K562 (cell line): ENCODE data around the gene ABCF2. TPM values are rescaled to one million over a fixed set of nuclear protein-coding genes. Genes with fewer than 3 reads are reported as not detected.
A peak's percentile ranks its signal among the peaks of the same experiment; 100 is the strongest.

ENCODE experiments used
- ATAC-seq: fragments of 200-7000 bp; cut with Tn5 transposase; 3 replicates; pipeline ENCODE4 v1.9.1; 2020; ENCODE audit warnings: moderate library complexity
- BruUV-seq: library from RNA; stranded (reverse); fragments of 400-500 nt; replicated peaks from 2 replicates; lab custom pipeline; 2021; lab: Mats Ljungman, UMichigan
- CTCF ChIA-PET: fragments of 300-600 bp; formaldehyde crosslinking; extraction: SDS; loops from one replicate; lab custom pipeline; 2021; ENCODE audit warnings: low intra/inter-chr PET ratio; lab: Yijun Ruan, JAX
- POLR2A ChIA-PET: fragments of 300-600, 350-650 bp; sonication (Branson Sonifier 250); formaldehyde crosslinking; extraction: SDS; loops from one replicate; lab custom pipeline; 2021; ENCODE audit warnings: antibody characterized with exemption, inconsistent platforms; lab: Yijun Ruan, JAX
- DNase-seq, 4 experiments: peaks; one replicate each; pipeline versions ENCODE4 v3.0.0 to v3.0.0-alpha.2; 2011 to 2018; ENCODE audit warnings: low spot score in 3 of 4, mixed read lengths in 3 of 4; ENCODE audit errors: extremely low read depth in 1 of 4
- FAIRE-seq: peaks from 2 replicates; lab custom pipeline; 2011; peaks lifted over from hg19 to GRCh38; lab: Jason Lieb, UNC
- H2AFZ ChIP-seq: 2 replicates; pipeline ENCODE4 v1.6.0; 2011; ENCODE audit warnings: low read depth, low read length, control low read depth, inconsistent platforms
- H3K27ac ChIP-seq: fragments of 200-600 bp; 3 replicates; pipeline ENCODE4 v1.8.0; 2011; ENCODE audit warnings: low read depth, mild to moderate bottlenecking, control low read depth, inconsistent platforms, low read length, moderate library complexity, mixed read lengths; ENCODE audit errors: extremely low read depth
- H3K27me3 ChIP-seq, 2 experiments: fragments of 300-600 bp in 1 of 2; 2 replicates in 1 of 2; 3 replicates in 1 of 2; pipeline versions ENCODE4 v1.6.0 to v1.8.0; 2011; ENCODE audit warnings: inconsistent platforms in 2 of 2, low read length in 2 of 2, mild to moderate bottlenecking in 1 of 2, mixed read lengths in 1 of 2, moderate library complexity in 1 of 2; ENCODE audit not compliant: control insufficient read depth in 2 of 2, insufficient read depth in 2 of 2
- H3K36me3 ChIP-seq: fragments of 300-600 bp; 3 replicates; pipeline ENCODE4 v1.8.0; 2011; ENCODE audit warnings: mild to moderate bottlenecking, low read length, inconsistent platforms; ENCODE audit not compliant: control insufficient read depth, insufficient read depth
- H3K4me1 ChIP-seq, 2 experiments: fragments of 200-600 bp in 1 of 2; replicated peaks in 1 of 2; 2 replicates in 1 of 2; 3 replicates in 1 of 2; pipeline versions ENCODE4 v1.5.1 to v1.8.0; 2011; ENCODE audit warnings: inconsistent platforms in 2 of 2, low read length in 2 of 2, mild to moderate bottlenecking in 1 of 2, mixed read lengths in 1 of 2, moderate library complexity in 1 of 2; ENCODE audit not compliant: control insufficient read depth in 2 of 2, insufficient read depth in 2 of 2
- H3K4me2 ChIP-seq: 2 replicates; pipeline ENCODE4 v1.6.1; 2011; ENCODE audit warnings: low read length, control low read depth, inconsistent platforms, mixed read lengths; ENCODE audit not compliant: insufficient read depth
- H3K4me3 ChIP-seq: fragments of 200-600 bp; sonication (generic), shearing (Covaris generic); 2 replicates; pipeline ENCODE4 v1.5.1; 2016; ENCODE audit warnings: control low read depth, inconsistent platforms
- H3K79me2 ChIP-seq: fragments of 200-600 bp; 3 replicates; pipeline ENCODE4 v1.8.0; 2011; ENCODE audit warnings: low read length, inconsistent platforms; ENCODE audit not compliant: control insufficient read depth, insufficient read depth
- H3K9ac ChIP-seq, 2 experiments: 2 replicates each; pipeline versions ENCODE4 v1.6.0 to v1.6.1; 2011; ENCODE audit warnings: low read depth in 2 of 2, low read length in 2 of 2, control low read depth in 1 of 2, inconsistent platforms in 1 of 2, mild to moderate bottlenecking in 1 of 2, mixed read lengths in 1 of 2; ENCODE audit not compliant: insufficient read depth in 1 of 2
- H3K9me1 ChIP-seq: one replicate; pipeline ENCODE4 v1.6.0; 2011; ENCODE audit warnings: inconsistent platforms, mild to moderate bottlenecking, low read length, moderate library complexity; ENCODE audit not compliant: control insufficient read depth, insufficient read depth
- H3K9me3 ChIP-seq: replicated peaks from 2 replicates; pipeline ENCODE4 v1.5.1; 2011; ENCODE audit warnings: low read depth, low read length, inconsistent platforms; ENCODE audit not compliant: control insufficient read depth, insufficient read depth
- H4K20me1 ChIP-seq: replicated peaks from 2 replicates; pipeline ENCODE4 v1.6.1; 2011; ENCODE audit warnings: low read length, inconsistent platforms, mixed read lengths; ENCODE audit not compliant: control insufficient read depth, insufficient read depth
- CBFB ChIP-seq: sonication (generic); formaldehyde crosslinking; IDR thresholded peaks from 2 replicates; pipeline ENCODE4 v1.4.0; 2020; ENCODE audit warnings: mild to moderate bottlenecking, missing genetic modification reagents
- HNRNPUL1 ChIP-seq: fragments of 200-400 bp; formaldehyde crosslinking; IDR thresholded peaks from 2 replicates; pipeline ENCODE4 v1.6.1; 2017; ENCODE audit warnings: low read length
- MAZ ChIP-seq, 2 experiments: fragments of 450-650 bp in 1 of 2; sonication (generic) in 1 of 2; formaldehyde crosslinking; IDR thresholded peaks in 1 of 2; conservative IDR thresholded peaks in 1 of 2; 2 replicates each; pipeline versions ENCODE4 v1.4.0 to v1.5.0; 2020; ENCODE audit warnings: mild to moderate bottlenecking in 1 of 2, missing genetic modification reagents in 1 of 2
- NCOA1 ChIP-seq: fragments of 450-650 bp; IDR thresholded peaks from 2 replicates; pipeline ENCODE4 v1.6.1; 2016; ENCODE audit warnings: low read depth
- RFX1 ChIP-seq: fragments of 450-650 bp; IDR thresholded peaks from 2 replicates; pipeline ENCODE4 v1.6.1; 2016; ENCODE audit warnings: mild to moderate bottlenecking, moderate library complexity
- ZNF263 ChIP-seq: sonication (generic); formaldehyde crosslinking; IDR thresholded peaks from 2 replicates; pipeline ENCODE4 v1.8.0; 2022; ENCODE audit warnings: mild to moderate bottlenecking, missing genetic modification reagents, borderline replicate concordance
- ZNF431 ChIP-seq: sonication (generic); formaldehyde crosslinking; IDR thresholded peaks from 2 replicates; pipeline ENCODE4 v1.8.0; 2022; ENCODE audit warnings: mild to moderate bottlenecking, missing genetic modification reagents
- WGBS: fragments of 100-300 bp; shearing (Covaris generic); methylation state at CpG from one replicate; pipeline ENCODE4 v1.1.6; 2016; ENCODE audit warnings: low coverage, mixed read lengths; ENCODE audit not compliant: insufficient coverage; ENCODE audit errors: missing lambda C conversion rate; 5-methylcytosine and 5-hydroxymethylcytosine counted together
- in situ Hi-C: fragments of 300-500 bp; cut with MboI; formaldehyde crosslinking; loops from 4 replicates; pipeline ENCODE4 v1.15.0; 2018; ENCODE audit warnings: inconsistent platforms, mixed read lengths
- intact Hi-C: fragments of 100-400 bp; cut with micrococcal nuclease; formaldehyde crosslinking; loops from 2 replicates; pipeline ENCODE4 v1.14.2; 2022
- polyA plus RNA-seq, 8 experiments: library from polyadenylated mRNA; depleted of rRNA in 4 of 8; stranded (reverse) in 5 of 8; unstranded in 3 of 8; fragments of >200 nt; fragmentation: Nextera tagmentation in 2 of 8; fragmentation: Illumina TruSeq in 1 of 8; extraction: Ambion mirVana in 2 of 8; extraction: Trizol in 1 of 8; gene quantifications; 2 replicates each; pipeline versions ENCODE4 v1.2.1 to v1.2.3, GENCODE V29; 2011 to 2014; ENCODE audit warnings: inconsistent platforms in 1 of 8, missing spikeins in 1 of 8
- total RNA-seq, 7 experiments: library from RNA; depleted of rRNA in 6 of 7; stranded (reverse); fragments of >200 nt in 6 of 7; fragmentation: Illumina TruSeq in 2 of 7; extraction: Trizol in 2 of 7; gene quantifications; 2 replicates each; pipeline versions ENCODE4 v1.2.1 to v1.2.3, GENCODE V29; 2011 to 2021; ENCODE audit warnings: low replicate concordance in 1 of 7
- TF ChIP-seq, protein P1 (sequence below): fragments of 200-800 bp; sonication (Bioruptor generic); IDR thresholded peaks from 2 replicates; pipeline ENCODE4 v1.6.1; 2017; ENCODE audit warnings: missing genetic modification characterization, missing compliant biosample characterization
- TF ChIP-seq, protein P2 (sequence below): sonication (generic); formaldehyde crosslinking; IDR thresholded peaks from 2 replicates; pipeline ENCODE4 v1.8.0; 2022; ENCODE audit warnings: mild to moderate bottlenecking, missing genetic modification reagents
- TF ChIP-seq, protein P3 (sequence below): fragments of 450-650 bp; IDR thresholded peaks from 2 replicates; pipeline ENCODE4 v1.6.1; 2017; ENCODE audit warnings: antibody characterized with exemption, mild to moderate bottlenecking
- TF ChIP-seq, protein P4 (sequence below): sonication (generic); formaldehyde crosslinking; IDR thresholded peaks from 2 replicates; pipeline ENCODE4 v1.9.0; 2022; ENCODE audit warnings: mild to moderate bottlenecking, missing genetic modification reagents

Gene ABCF2
- total and polyA plus RNA-seq, 9 of the 15 experiments (the other 6 are each of a cell fraction or from before 2014, with no cell fraction given) = 62.1 to 224 (median 113) TPM

DNA sequence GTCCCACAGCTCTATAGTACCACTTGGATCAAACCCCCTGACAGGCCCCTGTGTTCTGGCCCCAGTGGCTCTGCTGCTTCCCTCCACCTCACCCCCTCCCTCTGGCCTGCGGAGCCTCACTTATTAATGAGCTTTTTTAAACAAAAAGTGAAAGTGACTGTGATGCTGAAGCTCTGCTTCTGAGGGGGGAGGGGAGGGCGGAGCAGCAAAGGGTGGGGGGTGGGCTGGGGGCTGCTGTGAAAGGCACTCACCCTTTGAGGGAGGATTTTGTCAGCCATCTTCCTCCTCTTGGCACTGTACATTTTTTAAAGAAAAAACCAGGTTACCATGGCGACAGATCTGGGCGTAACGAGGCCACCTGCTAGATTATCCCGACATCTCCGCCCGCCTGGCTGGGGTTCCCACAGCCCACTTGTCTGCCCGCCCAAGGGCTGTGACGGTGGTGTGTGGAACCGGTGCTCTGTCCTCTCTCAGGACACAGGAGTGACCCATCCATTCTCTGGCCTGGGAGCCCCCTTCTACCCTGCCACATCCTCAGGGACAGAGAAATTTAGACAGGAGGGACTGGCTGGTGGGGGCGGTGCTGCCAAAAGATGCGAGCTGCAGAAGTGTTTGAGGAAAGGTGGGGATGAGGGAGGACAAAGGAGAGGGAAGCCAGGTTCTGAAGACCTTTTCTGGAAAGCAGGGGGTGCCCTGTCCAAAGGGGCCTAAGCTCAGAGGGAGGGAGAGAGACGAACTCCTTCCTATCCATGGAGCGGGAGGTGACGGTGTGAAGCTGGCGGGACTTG lies 16.6 kb upstream of the ABCF2 start:
- FAIRE-seq (no peak), ATAC-seq (no peak), DNase-seq (no peak)
- no peak overlapping the region for H2AFZ ChIP-seq
- peaks cover 8% of the 10 kb centered on the region for H3K9me1 ChIP-seq
- no peak overlapping the region for H3K4me3 ChIP-seq
- H3K4me1 ChIP-seq = peaks cover 25 to 56% of the 10 kb centered on the region in 2 experiments
- intact Hi-C loops (loop anchor here (1.0 to 5.0 kb wide), 4 partner anchors 17 to 119 kb away; partner anchors contain the start of gene ABCF2), in situ Hi-C loops (no loop called here)
- H3K4me2 ChIP-seq = no peak overlapping the region
- POLR2A ChIA-PET = interaction anchor here (0.6 to 3.5 kb wide), 8 partner anchors 9 to 120 kb away, joined by 3 to 34 read pairs (median 8); partner anchors contain the start of genes ABCF2 and CHPF2
- CTCF ChIA-PET = interaction anchor here (0.6 to 3.6 kb wide), 7 partner anchors 60 to 269 kb away, joined by 3 to 32 read pairs (median 5); partner anchors contain the start of gene GBX1
- peak overlapping the region in 1 of 2 experiments; percentile 1; a peak in 1 of 4 replicates for H3K9ac ChIP-seq
- H3K27ac ChIP-seq = no peak overlapping the region
- peaks cover 45% of the 10 kb centered on the region for H4K20me1 ChIP-seq
- BruUV-seq = no TSS peak
- 6% methylated on average over 17 of the region's 17 CpGs for WGBS
- no peaks in the 10 kb centered on the region; the same call in 2 of the 3 replicates for H3K36me3 ChIP-seq
- H3K79me2 ChIP-seq = no peaks in the 10 kb centered on the region
- H3K9me3 ChIP-seq = no peaks in the 10 kb centered on the region
- peaks cover 0 to 20% of the 10 kb centered on the region in 2 experiments; a peak in 1 of 5 replicates for H3K27me3 ChIP-seq
- TF ChIP-seq NCOA1 = no peak
- TF ChIP-seq, protein P1, sequence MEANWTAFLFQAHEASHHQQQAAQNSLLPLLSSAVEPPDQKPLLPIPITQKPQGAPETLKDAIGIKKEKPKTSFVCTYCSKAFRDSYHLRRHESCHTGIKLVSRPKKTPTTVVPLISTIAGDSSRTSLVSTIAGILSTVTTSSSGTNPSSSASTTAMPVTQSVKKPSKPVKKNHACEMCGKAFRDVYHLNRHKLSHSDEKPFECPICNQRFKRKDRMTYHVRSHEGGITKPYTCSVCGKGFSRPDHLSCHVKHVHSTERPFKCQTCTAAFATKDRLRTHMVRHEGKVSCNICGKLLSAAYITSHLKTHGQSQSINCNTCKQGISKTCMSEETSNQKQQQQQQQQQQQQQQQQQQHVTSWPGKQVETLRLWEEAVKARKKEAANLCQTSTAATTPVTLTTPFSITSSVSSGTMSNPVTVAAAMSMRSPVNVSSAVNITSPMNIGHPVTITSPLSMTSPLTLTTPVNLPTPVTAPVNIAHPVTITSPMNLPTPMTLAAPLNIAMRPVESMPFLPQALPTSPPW (CRISPR knock-in tag) = peak; percentile 27; the same call in 1 of the 2 replicates
- TF ChIP-seq HNRNPUL1 = no peak
- peak; percentile 52; the same call in 1 of the 2 replicates for TF ChIP-seq ZNF263 (CRISPR knock-in tag)
- TF ChIP-seq ZNF431 (CRISPR knock-in tag) = no peak
- TF ChIP-seq MAZ (CRISPR knock-in tag; conservative IDR thresholded peaks at IDR 0.05 in 1 of 2, IDR thresholded peaks at IDR 0.05 in 1 of 2) = no peak
- TF ChIP-seq, protein P2, sequence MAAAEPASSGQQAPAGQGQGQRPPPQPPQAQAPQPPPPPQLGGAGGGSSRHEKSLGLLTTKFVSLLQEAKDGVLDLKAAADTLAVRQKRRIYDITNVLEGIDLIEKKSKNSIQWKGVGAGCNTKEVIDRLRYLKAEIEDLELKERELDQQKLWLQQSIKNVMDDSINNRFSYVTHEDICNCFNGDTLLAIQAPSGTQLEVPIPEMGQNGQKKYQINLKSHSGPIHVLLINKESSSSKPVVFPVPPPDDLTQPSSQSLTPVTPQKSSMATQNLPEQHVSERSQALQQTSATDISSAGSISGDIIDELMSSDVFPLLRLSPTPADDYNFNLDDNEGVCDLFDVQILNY (CRISPR knock-in tag) = no peak
- TF ChIP-seq, protein P3, sequence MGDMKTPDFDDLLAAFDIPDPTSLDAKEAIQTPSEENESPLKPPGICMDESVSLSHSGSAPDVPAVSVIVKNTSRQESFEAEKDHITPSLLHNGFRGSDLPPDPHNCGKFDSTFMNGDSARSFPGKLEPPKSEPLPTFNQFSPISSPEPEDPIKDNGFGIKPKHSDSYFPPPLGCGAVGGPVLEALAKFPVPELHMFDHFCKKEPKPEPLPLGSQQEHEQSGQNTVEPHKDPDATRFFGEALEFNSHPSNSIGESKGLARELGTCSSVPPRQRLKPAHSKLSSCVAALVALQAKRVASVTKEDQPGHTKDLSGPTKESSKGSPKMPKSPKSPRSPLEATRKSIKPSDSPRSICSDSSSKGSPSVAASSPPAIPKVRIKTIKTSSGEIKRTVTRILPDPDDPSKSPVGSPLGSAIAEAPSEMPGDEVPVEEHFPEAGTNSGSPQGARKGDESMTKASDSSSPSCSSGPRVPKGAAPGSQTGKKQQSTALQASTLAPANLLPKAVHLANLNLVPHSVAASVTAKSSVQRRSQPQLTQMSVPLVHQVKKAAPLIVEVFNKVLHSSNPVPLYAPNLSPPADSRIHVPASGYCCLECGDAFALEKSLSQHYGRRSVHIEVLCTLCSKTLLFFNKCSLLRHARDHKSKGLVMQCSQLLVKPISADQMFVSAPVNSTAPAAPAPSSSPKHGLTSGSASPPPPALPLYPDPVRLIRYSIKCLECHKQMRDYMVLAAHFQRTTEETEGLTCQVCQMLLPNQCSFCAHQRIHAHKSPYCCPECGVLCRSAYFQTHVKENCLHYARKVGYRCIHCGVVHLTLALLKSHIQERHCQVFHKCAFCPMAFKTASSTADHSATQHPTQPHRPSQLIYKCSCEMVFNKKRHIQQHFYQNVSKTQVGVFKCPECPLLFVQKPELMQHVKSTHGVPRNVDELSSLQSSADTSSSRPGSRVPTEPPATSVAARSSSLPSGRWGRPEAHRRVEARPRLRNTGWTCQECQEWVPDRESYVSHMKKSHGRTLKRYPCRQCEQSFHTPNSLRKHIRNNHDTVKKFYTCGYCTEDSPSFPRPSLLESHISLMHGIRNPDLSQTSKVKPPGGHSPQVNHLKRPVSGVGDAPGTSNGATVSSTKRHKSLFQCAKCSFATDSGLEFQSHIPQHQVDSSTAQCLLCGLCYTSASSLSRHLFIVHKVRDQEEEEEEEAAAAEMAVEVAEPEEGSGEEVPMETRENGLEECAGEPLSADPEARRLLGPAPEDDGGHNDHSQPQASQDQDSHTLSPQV = no peak
- TF ChIP-seq CBFB (CRISPR knock-in tag) = 0 out of 2 replicates have a peak, but pooled peaks have one; percentile 65
- peak; percentile 91 for TF ChIP-seq RFX1
- TF ChIP-seq, protein P4, sequence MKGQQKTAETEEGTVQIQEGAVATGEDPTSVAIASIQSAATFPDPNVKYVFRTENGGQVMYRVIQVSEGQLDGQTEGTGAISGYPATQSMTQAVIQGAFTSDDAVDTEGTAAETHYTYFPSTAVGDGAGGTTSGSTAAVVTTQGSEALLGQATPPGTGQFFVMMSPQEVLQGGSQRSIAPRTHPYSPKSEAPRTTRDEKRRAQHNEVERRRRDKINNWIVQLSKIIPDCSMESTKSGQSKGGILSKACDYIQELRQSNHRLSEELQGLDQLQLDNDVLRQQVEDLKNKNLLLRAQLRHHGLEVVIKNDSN (CRISPR knock-in tag) = peak; percentile 26; the same call in 1 of the 2 replicates
